ENCODE measurements around the gene FANCB. TPM values are rescaled to one million over a fixed set of nuclear protein-coding genes. Genes with fewer than 3 reads are reported as not detected.

FANCB gene
- total RNA-seq, 4 donors from 2014 or later, result 2.5 to 4.8 (median 3.2) TPM

- no peak overlapping the region for H3K27ac ChIP-seq
These were observed 43.2 kb downstream of the FANCB start for GRCh38 chrX:14829643-14830042.

GRCh38 chrX:14826319-14826718, 46.5 kb downstream of the FANCB start:
- no peaks in the 10 kb centered on the region for H3K27me3 ChIP-seq
- no peaks in the 10 kb centered on the region for H3K36me3 ChIP-seq
- H3K4me1 ChIP-seq, result no peaks in the 10 kb centered on the region
- H3K4me3 ChIP-seq, result no peak overlapping the region
- H3K27ac ChIP-seq, result no peak overlapping the region
- 61 to 65% methylated on average over 3 of the region's 3 CpGs for WGBS, 2 donors
- no peak for TF ChIP-seq CTCF (IDR thresholded peaks at IDR 0.05)
- no peak for TF ChIP-seq EP300 (IDR thresholded peaks at IDR 0.05)
- no peak for TF ChIP-seq POLR2A (IDR thresholded peaks at IDR 0.05)
- DNase-seq (ENCODE audit: low spot score in 2 of 2), result no peak
- H3K9me3 ChIP-seq, result no peaks in the 10 kb centered on the region

More at GRCh38 chrX:14829643-14830042, 43.2 kb downstream of the FANCB start:
- no peak overlapping the region for H3K4me3 ChIP-seq
- H3K27me3 ChIP-seq, result no peaks in the 10 kb centered on the region
- no peak for TF ChIP-seq POLR2A (IDR thresholded peaks at IDR 0.05)
- no peak for TF ChIP-seq CTCF (IDR thresholded peaks at IDR 0.05)
- TF ChIP-seq EP300 (IDR thresholded peaks at IDR 0.05), result no peak
- no peaks in the 10 kb centered on the region for H3K4me1 ChIP-seq
- DNase-seq (ENCODE audit: low spot score in 2 of 2), result no peak
- 63 to 80% methylated on average over 2 of the region's 2 CpGs for WGBS, 2 donors
- H3K9me3 ChIP-seq, result no peaks in the 10 kb centered on the region
- H3K36me3 ChIP-seq, result no peaks in the 10 kb centered on the region

- no peak overlapping the region for H3K4me3 ChIP-seq
- H3K36me3 ChIP-seq, result no peaks in the 10 kb centered on the region
- H3K9me3 ChIP-seq, result no peaks in the 10 kb centered on the region
- DNase-seq (ENCODE audit: low spot score in 2 of 2), result no peak
- no peaks in the 10 kb centered on the region for H3K27me3 ChIP-seq
- TF ChIP-seq EP300 (IDR thresholded peaks at IDR 0.05), result no peak
- TF ChIP-seq CTCF (IDR thresholded peaks at IDR 0.05), result no peak
- TF ChIP-seq POLR2A (IDR thresholded peaks at IDR 0.05), result no peak
- no peak overlapping the region for H3K27ac ChIP-seq
- no peaks in the 10 kb centered on the region for H3K4me1 ChIP-seq
These were observed 47.0 kb downstream of the FANCB start for GRCh38 chrX:14825851-14826250.

- H3K9me3 ChIP-seq, result no peaks in the 10 kb centered on the region
- no peaks in the 10 kb centered on the region for H3K4me1 ChIP-seq
- no peaks in the 10 kb centered on the region for H3K27me3 ChIP-seq
- no peak overlapping the region for H3K27ac ChIP-seq
- H3K4me3 ChIP-seq, result no peak overlapping the region
- TF ChIP-seq CTCF (IDR thresholded peaks at IDR 0.05) (no peak), POLR2A (IDR thresholded peaks at IDR 0.05) (no peak), EP300 (IDR thresholded peaks at IDR 0.05) (no peak)
- DNase-seq (ENCODE audit: low spot score in 2 of 2), result no peak
- H3K36me3 ChIP-seq, result no peaks in the 10 kb centered on the region
- 89 to 100% methylated on average over 3 of the region's 3 CpGs for WGBS, 2 donors
These were observed 53.1 kb downstream of the FANCB start for GRCh38 chrX:14819769-14820168.

- WGBS, 2 donors, result 53 to 75% methylated on average over 2 of the region's 2 CpGs
- no peaks in the 10 kb centered on the region for H3K9me3 ChIP-seq
- TF ChIP-seq EP300 (IDR thresholded peaks at IDR 0.05), result no peak
- TF ChIP-seq CTCF (IDR thresholded peaks at IDR 0.05), result no peak
- TF ChIP-seq POLR2A (IDR thresholded peaks at IDR 0.05), result no peak
- H3K27me3 ChIP-seq, result no peaks in the 10 kb centered on the region
- no peaks in the 10 kb centered on the region for H3K36me3 ChIP-seq
- no peaks in the 10 kb centered on the region for H3K4me1 ChIP-seq
- H3K4me3 ChIP-seq, result no peak overlapping the region
- no peak overlapping the region for H3K27ac ChIP-seq
- no peak for DNase-seq (ENCODE audit: low spot score in 2 of 2)
These were observed 55.3 kb downstream of the FANCB start for GRCh38 chrX:14817571-14817970.

Data from tibial nerve (tissue), 4 donors.